ENCODE measurements around the gene CTSH. TPM values are rescaled to one million over a fixed set of nuclear protein-coding genes. Genes with fewer than 3 reads are reported as not detected.

Gene CTSH
- total and polyA plus RNA-seq, 2 of the 13 experiments (the other 11 are each of a cell fraction or from before 2014, with no cell fraction given) = 265 to 653 TPM

GRCh38 chr15:78879517-78880241 is 65.2 kb downstream of the CTSH start:
- ChIA-PET CTCF (ENCODE audit: low intra/inter-chr PET ratio, low total read pairs) (no interaction called here), POLR2A (no interaction called here)
- intact Hi-C loops (cut with micrococcal nuclease; ENCODE audit: unreplicated experiment) (no loop called here), in situ Hi-C loops (cut with HindIII; ENCODE audit: extremely low pct_ligation_motif_present, low pct_unique_long_range_greater_than_20kb) (no loop called here)
- Histone ChIP-seq H4K20me1 (ENCODE audit: insufficient read depth, low read length) (peaks cover 99% of the 10 kb centered on the region), H3K4me2 (ENCODE audit: low read depth, low read length) (peak overlapping the region; percentile 24; the same call in 1 of the 2 replicates), H3K27ac (ENCODE audit: extremely low read length, insufficient read depth, low read length) (no peak overlapping the region), H3K9ac (ENCODE audit: insufficient read depth, low read depth, low read length) (no peak overlapping the region), H3K36me3 (replicated peaks in 1 of 2; ENCODE audit: control insufficient read depth in 1 of 2, insufficient read depth in 2 of 2, low read length in 2 of 2) (peaks cover 4 to 23% of the 10 kb centered on the region in 2 experiments), H3K9me3 (ENCODE audit: low read length) (no peaks in the 10 kb centered on the region), H3K27me3 (ENCODE audit: control insufficient read depth in 1 of 2, insufficient read depth in 2 of 2, low read length in 2 of 2) (no peaks in the 10 kb centered on the region), H3K4me3 (replicated peaks in 1 of 3; ENCODE audit: insufficient read depth in 1 of 3, low read depth in 2 of 3, low read length in 3 of 3) (no peak overlapping the region), H3K79me2 (ENCODE audit: insufficient read depth, low read length) (peaks cover 100% of the 10 kb centered on the region), H2AFZ (ENCODE audit: low read length) (no peak overlapping the region), H3K4me1 (ENCODE audit: insufficient read depth, low read length) (peaks cover 88% of the 10 kb centered on the region)
- BruUV-seq (replicated peaks) = no TSS peak
- DNase-seq (ENCODE audit: low spot score) (no peak), FAIRE-seq (no peak), ATAC-seq (no peak)
- 76% methylated on average over 6 of the region's 6 CpGs for WGBS (ENCODE audit: low lambda C conversion rate)
- no peak for TF ChIP-seq ZBTB3 (CRISPR knock-in tag; IDR thresholded peaks at IDR 0.05; ENCODE audit: borderline replicate concordance, low read depth)
- no peak for TF ChIP-seq ZNF557 (CRISPR knock-in tag; IDR thresholded peaks at IDR 0.05)
- no peak for TF ChIP-seq BCL6 (CRISPR knock-in tag; IDR thresholded peaks at IDR 0.05)
- TF ChIP-seq CERS6 (CRISPR knock-in tag; IDR thresholded peaks at IDR 0.05) = no peak
- TF ChIP-seq, protein P1, sequence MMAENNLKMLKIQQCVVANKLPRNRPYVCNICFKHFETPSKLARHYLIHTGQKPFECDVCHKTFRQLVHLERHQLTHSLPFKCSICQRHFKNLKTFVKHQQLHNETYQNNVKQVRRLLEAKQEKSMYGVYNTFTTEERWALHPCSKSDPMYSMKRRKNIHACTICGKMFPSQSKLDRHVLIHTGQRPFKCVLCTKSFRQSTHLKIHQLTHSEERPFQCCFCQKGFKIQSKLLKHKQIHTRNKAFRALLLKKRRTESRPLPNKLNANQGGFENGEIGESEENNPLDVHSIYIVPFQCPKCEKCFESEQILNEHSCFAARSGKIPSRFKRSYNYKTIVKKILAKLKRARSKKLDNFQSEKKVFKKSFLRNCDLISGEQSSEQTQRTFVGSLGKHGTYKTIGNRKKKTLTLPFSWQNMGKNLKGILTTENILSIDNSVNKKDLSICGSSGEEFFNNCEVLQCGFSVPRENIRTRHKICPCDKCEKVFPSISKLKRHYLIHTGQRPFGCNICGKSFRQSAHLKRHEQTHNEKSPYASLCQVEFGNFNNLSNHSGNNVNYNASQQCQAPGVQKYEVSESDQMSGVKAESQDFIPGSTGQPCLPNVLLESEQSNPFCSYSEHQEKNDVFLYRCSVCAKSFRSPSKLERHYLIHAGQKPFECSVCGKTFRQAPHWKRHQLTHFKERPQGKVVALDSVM (CRISPR knock-in tag; IDR thresholded peaks at IDR 0.05) = no peak
- TF ChIP-seq, protein P2, sequence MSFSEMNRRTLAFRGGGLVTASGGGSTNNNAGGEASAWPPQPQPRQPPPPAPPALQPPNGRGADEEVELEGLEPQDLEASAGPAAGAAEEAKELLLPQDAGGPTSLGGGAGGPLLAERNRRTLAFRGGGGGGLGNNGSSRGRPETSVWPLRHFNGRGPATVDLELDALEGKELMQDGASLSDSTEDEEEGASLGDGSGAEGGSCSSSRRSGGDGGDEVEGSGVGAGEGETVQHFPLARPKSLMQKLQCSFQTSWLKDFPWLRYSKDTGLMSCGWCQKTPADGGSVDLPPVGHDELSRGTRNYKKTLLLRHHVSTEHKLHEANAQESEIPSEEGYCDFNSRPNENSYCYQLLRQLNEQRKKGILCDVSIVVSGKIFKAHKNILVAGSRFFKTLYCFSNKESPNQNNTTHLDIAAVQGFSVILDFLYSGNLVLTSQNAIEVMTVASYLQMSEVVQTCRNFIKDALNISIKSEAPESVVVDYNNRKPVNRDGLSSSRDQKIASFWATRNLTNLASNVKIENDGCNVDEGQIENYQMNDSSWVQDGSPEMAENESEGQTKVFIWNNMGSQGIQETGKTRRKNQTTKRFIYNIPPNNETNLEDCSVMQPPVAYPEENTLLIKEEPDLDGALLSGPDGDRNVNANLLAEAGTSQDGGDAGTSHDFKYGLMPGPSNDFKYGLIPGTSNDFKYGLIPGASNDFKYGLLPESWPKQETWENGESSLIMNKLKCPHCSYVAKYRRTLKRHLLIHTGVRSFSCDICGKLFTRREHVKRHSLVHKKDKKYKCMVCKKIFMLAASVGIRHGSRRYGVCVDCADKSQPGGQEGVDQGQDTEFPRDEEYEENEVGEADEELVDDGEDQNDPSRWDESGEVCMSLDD (CRISPR knock-in tag; IDR thresholded peaks at IDR 0.05; ENCODE audit: borderline replicate concordance) = no peak
- no peak for TF ChIP-seq NAIF1 (CRISPR knock-in tag; IDR thresholded peaks at IDR 0.05; ENCODE audit: borderline replicate concordance)
- TF ChIP-seq POGZ (CRISPR knock-in tag; IDR thresholded peaks at IDR 0.05) = no peak
